H9 (cell line): ENCODE measurements around the gene FAM53C. TPM values are rescaled to one million over a fixed set of nuclear protein-coding genes. Genes with fewer than 3 reads are reported as not detected.
A peak's percentile ranks its signal among the peaks of the same experiment; 100 is the strongest.

Source experiments
- DNase-seq: peaks from one replicate; pipeline ENCODE4 v3.0.0-alpha.2; 2017
- H2AFZ ChIP-seq: one replicate; pipeline ENCODE4 v1.6.1; 2013; ENCODE audit warnings: mild to moderate bottlenecking, low read length, control low read depth, moderate library complexity
- H2AK5ac ChIP-seq: 2 replicates; pipeline ENCODE4 v1.6.1; 2013; ENCODE audit warnings: low read length, control low read depth, mixed read lengths; ENCODE audit not compliant: insufficient read length
- H2BK120ac ChIP-seq: one replicate; pipeline ENCODE4 v1.6.1; 2013; ENCODE audit warnings: low read depth, mild to moderate bottlenecking, low read length, control low read depth, inconsistent platforms; ENCODE audit not compliant: poor library complexity, severe bottlenecking
- H2BK12ac ChIP-seq: 2 replicates; pipeline ENCODE4 v1.6.1; 2013; ENCODE audit warnings: low read length, control low read depth, mixed read lengths, low read depth; ENCODE audit not compliant: insufficient read length
- H2BK15ac ChIP-seq: 2 replicates; pipeline ENCODE4 v1.6.1; 2013; ENCODE audit warnings: low read depth, low read length, control low read depth
- H2BK20ac ChIP-seq: one replicate; pipeline ENCODE4 v1.6.1; 2013; ENCODE audit warnings: low read depth, mild to moderate bottlenecking, low read length, control low read depth, inconsistent platforms; ENCODE audit not compliant: poor library complexity, severe bottlenecking
- H2BK5ac ChIP-seq: 2 replicates; pipeline ENCODE4 v1.6.1; 2013; ENCODE audit warnings: low read length, control low read depth, mixed read lengths; ENCODE audit not compliant: insufficient read length
- H3K14ac ChIP-seq: 2 replicates; pipeline ENCODE4 v1.6.1; 2013; ENCODE audit warnings: low read length, control low read depth; ENCODE audit not compliant: insufficient read depth
- H3K18ac ChIP-seq: 2 replicates; pipeline ENCODE4 v1.6.1; 2013; ENCODE audit warnings: low read depth, mild to moderate bottlenecking, mixed read lengths, low read length, control low read depth; ENCODE audit not compliant: insufficient read length
- H3K23ac ChIP-seq: 2 replicates; pipeline ENCODE4 v1.6.1; 2013; ENCODE audit warnings: low read length, control low read depth, mixed read lengths, low read depth; ENCODE audit not compliant: insufficient read length
- H3K23me2 ChIP-seq: 2 replicates; pipeline ENCODE4 v1.6.1; 2013; ENCODE audit warnings: low read depth, mild to moderate bottlenecking, mixed read lengths, low read length, control low read depth; ENCODE audit not compliant: insufficient read length, poor library complexity, severe bottlenecking
- H3K27ac ChIP-seq: 2 replicates; pipeline ENCODE4 v1.5.1; 2013; ENCODE audit warnings: low read length, control low read depth, mixed read lengths, low read depth; ENCODE audit not compliant: insufficient read length
- H3K27me3 ChIP-seq: 2 replicates; pipeline ENCODE4 v1.6.1; 2013; ENCODE audit warnings: low read length, control low read depth, inconsistent platforms; ENCODE audit not compliant: insufficient read depth
- H3K4ac ChIP-seq: 2 replicates; pipeline ENCODE4 v1.6.1; 2013; ENCODE audit warnings: low read depth, mild to moderate bottlenecking, control low read depth, inconsistent platforms, low read length, moderate library complexity
- H3K4me1 ChIP-seq: 2 replicates; pipeline ENCODE4 v1.6.1; 2013; ENCODE audit warnings: low read length, control low read depth, inconsistent platforms; ENCODE audit not compliant: insufficient read depth
- H3K4me2 ChIP-seq: 2 replicates; pipeline ENCODE4 v1.6.1; 2013; ENCODE audit warnings: low read length, control low read depth, mixed read lengths; ENCODE audit not compliant: insufficient read length, insufficient read depth
- H3K56ac ChIP-seq: 2 replicates; pipeline ENCODE4 v1.6.1; 2013; ENCODE audit warnings: low read depth, mild to moderate bottlenecking, mixed read lengths, low read length, control low read depth; ENCODE audit not compliant: insufficient read length
- H3K79me1 ChIP-seq: 2 replicates; pipeline ENCODE4 v1.6.1; 2013; ENCODE audit warnings: low read depth, mild to moderate bottlenecking, moderate library complexity, low read length, control low read depth, inconsistent platforms; ENCODE audit not compliant: insufficient read depth, poor library complexity, severe bottlenecking
- H3K79me2 ChIP-seq: 2 replicates; pipeline ENCODE4 v1.6.1; 2013; ENCODE audit warnings: low read length, control low read depth, inconsistent platforms; ENCODE audit not compliant: insufficient read depth
- H3K9ac ChIP-seq: 2 replicates; pipeline ENCODE4 v1.6.1; 2013; ENCODE audit warnings: low read length, control low read depth, mixed read lengths; ENCODE audit not compliant: insufficient read length; ENCODE audit errors: extremely low read depth
- H3K9me3 ChIP-seq: one replicate; pipeline ENCODE4 v1.6.1; 2013; ENCODE audit warnings: low read depth, low read length, inconsistent platforms; ENCODE audit not compliant: control insufficient read depth
- H3T11ph ChIP-seq: one replicate; pipeline ENCODE4 v1.6.1; 2013; ENCODE audit warnings: mild to moderate bottlenecking, low read length, control low read depth, inconsistent platforms
- H4K20me1 ChIP-seq: one replicate; pipeline ENCODE4 v1.6.1; 2013; ENCODE audit not compliant: control insufficient read depth, insufficient read length, insufficient read depth
- H4K5ac ChIP-seq: 2 replicates; pipeline ENCODE4 v1.6.1; 2013; ENCODE audit warnings: low read depth, mild to moderate bottlenecking, mixed read lengths, low read length, control low read depth; ENCODE audit not compliant: insufficient read length
- H4K8ac ChIP-seq: replicated peaks from 2 replicates; pipeline ENCODE4 v1.6.1; 2013; ENCODE audit warnings: low read length, control low read depth, mixed read lengths, low read depth; ENCODE audit not compliant: insufficient read length
- H4K91ac ChIP-seq: 2 replicates; pipeline ENCODE4 v1.6.1; 2013; ENCODE audit warnings: low read depth, mild to moderate bottlenecking, moderate library complexity, mixed read lengths, low read length, control low read depth; ENCODE audit not compliant: insufficient read length
- H3K27ac Mint-ChIP-seq, 3 experiments: 2 replicates in 2 of 3; 3 replicates in 1 of 3; pipeline ENCODE4 v1.8.0; 2020 to 2021; ENCODE audit warnings: mixed read lengths in 3 of 3, mild to moderate bottlenecking in 1 of 3, moderate library complexity in 1 of 3
- H3K27me3 Mint-ChIP-seq: 2 replicates; pipeline ENCODE4 v1.8.0; 2021; ENCODE audit warnings: low read depth, mild to moderate bottlenecking, moderate library complexity, mixed read lengths
- H3K36me3 Mint-ChIP-seq, 3 experiments: 2 replicates in 2 of 3; 3 replicates in 1 of 3; pipeline ENCODE4 v1.8.0; 2020 to 2021; ENCODE audit warnings: low read depth in 3 of 3, mixed read lengths in 3 of 3; ENCODE audit not compliant: insufficient read depth in 1 of 3
- H3K4me1 Mint-ChIP-seq, 2 experiments: 2 replicates each; pipeline ENCODE4 v1.8.0; 2020; ENCODE audit warnings: mixed read lengths in 2 of 2
- H3K4me3 Mint-ChIP-seq, 2 experiments: 2 replicates in 1 of 2; 3 replicates in 1 of 2; pipeline ENCODE4 v1.8.0; 2020 to 2021; ENCODE audit warnings: mild to moderate bottlenecking in 2 of 2, mixed read lengths in 2 of 2, moderate library complexity in 1 of 2
- H3K9me3 Mint-ChIP-seq, 2 experiments: 2 replicates in 1 of 2; 3 replicates in 1 of 2; pipeline ENCODE4 v1.8.0; 2020; ENCODE audit warnings: mild to moderate bottlenecking in 2 of 2, mixed read lengths in 2 of 2, moderate library complexity in 1 of 2
- WGBS: extraction: QIAGEN DNeasy Blood & Tissue Kit; methylation state at CpG from one replicate; pipeline ENCODE4 v1.1.7; 2013; ENCODE audit warnings: missing lambda C conversion rate, low lambda C conversion rate, mixed read lengths; ENCODE audit not compliant: insufficient read length; ENCODE audit errors: extremely low coverage; 5-methylcytosine and 5-hydroxymethylcytosine counted together
- long read RNA-seq: library from polyadenylated mRNA; unstranded; transcript quantifications from one replicate; pipeline ENCODE4 v2.0.0, GENCODE V29; 2020
- total RNA-seq: library from RNA; stranded (reverse); gene quantifications from 2 replicates; pipeline ENCODE4 v1.2.1, GENCODE V29; 2021
- TF ChIP-seq, protein P1 (sequence below): fragments of 200-600 bp; sonication (generic); conservative IDR thresholded peaks from 3 replicates; pipeline ENCODE4 v1.8.0; 2021; ENCODE audit warnings: antibody characterized with exemption, mild to moderate bottlenecking

Gene FAM53C
- 59.6 and 61.9 TPM in 2 replicates for total RNA-seq
- long read RNA-seq, full-length matches to known transcripts, result 97 of 190 reads
- long read RNA-seq, partial matches to known transcripts, result 65 of 190 reads
- long read RNA-seq, other reads (novel, unspliced or antisense), result 28 of 190 reads

DNA sequence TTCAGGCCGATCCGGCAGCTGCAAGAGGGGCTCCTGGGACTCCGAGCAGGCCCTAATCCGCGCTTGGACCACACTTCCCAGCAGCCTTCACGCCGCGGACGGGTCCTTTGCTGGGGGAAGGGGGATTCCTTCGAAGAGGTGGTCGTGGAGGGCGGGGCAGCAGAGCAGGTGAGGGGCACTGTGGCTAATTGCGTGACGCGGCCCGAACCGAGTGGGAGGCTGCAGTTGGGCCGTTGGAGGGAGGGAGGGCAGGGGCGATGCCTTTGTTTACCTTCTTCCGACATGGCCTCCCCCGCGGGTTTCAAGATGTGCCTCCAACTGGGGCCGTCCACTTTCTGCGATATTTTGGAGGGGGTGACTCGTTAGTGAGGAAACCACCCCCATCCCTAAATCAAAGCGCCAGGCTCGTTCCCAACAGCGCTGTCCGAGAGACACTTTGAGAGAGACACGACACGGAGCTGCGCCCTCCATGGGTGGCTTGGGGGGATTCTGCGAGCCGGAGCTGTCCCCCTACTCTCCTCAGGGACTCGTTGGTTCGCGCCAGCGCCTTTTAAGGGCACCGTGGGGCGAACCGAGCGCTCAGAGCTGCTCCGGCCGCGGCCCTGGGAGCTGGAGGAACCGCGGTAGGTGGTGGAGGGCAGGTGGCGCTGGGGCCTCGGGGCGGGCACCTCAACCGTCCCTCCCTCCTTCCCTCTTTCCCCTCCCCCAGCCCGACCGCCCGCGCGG is at the start of gene FAM53C:
FAM53C (plus strand) TSS at position 582 of the 726 bp plus-strand sequence. CDS start 3,070 bp downstream, outside the sequence.
- peak within 1 kb of the TSS; percentile 68 for H3T11ph ChIP-seq
- peak; percentile 92 for DNase-seq
- H2BK120ac ChIP-seq, result peak within 1 kb of the TSS; percentile 83
- H3K4me1 ChIP-seq, result no peaks in the 10 kb centered on the region
- Mint-ChIP-seq H3K27ac (peak within 1 kb of the TSS; percentile 100), H3K27me3 (no peaks in the 10 kb centered on the region), H3K4me3 (peak within 1 kb of the TSS; percentile 91 to 95), H3K4me1 (peaks cover 27 to 30% of the 10 kb centered on the region in 2 experiments), H3K36me3 (peaks cover 12 to 27% (median 16%) of the 10 kb centered on the region in 3 experiments), H3K9me3 (no peaks in the 10 kb centered on the region)
- no peaks in the 10 kb centered on the region for H3K27me3 ChIP-seq
- H3K9me3 ChIP-seq, result no peaks in the 10 kb centered on the region
- no peak within 1 kb of the TSS for H4K91ac ChIP-seq
- H2BK15ac ChIP-seq, result no peak within 1 kb of the TSS
- peaks cover 12% of the 10 kb centered on the region for H3K23me2 ChIP-seq
- H3K9ac ChIP-seq, result peak within 1 kb of the TSS; percentile 98
- H4K8ac ChIP-seq, result no peak within 1 kb of the TSS
- peak within 1 kb of the TSS; percentile 65 for H2BK5ac ChIP-seq
- H3K14ac ChIP-seq, result peak within 1 kb of the TSS; percentile 99
- peaks cover 5% of the 10 kb centered on the region for H3K79me1 ChIP-seq
- peak within 1 kb of the TSS; percentile 84 for H4K5ac ChIP-seq
- peaks cover 3% of the 10 kb centered on the region for H4K20me1 ChIP-seq
- no peak within 1 kb of the TSS for H2AFZ ChIP-seq
- no peak within 1 kb of the TSS for H2AK5ac ChIP-seq
- peak within 1 kb of the TSS; percentile 94 for H2BK12ac ChIP-seq
- peak within 1 kb of the TSS; percentile 79 for H3K27ac ChIP-seq
- no CpG with 5 or more reads among the region's 56 CpGs for WGBS
- H3K18ac ChIP-seq, result peak within 1 kb of the TSS; percentile 100
- H3K56ac ChIP-seq, result peak within 1 kb of the TSS; percentile 75
- H3K23ac ChIP-seq, result no peak within 1 kb of the TSS
- TF ChIP-seq, protein P1, sequence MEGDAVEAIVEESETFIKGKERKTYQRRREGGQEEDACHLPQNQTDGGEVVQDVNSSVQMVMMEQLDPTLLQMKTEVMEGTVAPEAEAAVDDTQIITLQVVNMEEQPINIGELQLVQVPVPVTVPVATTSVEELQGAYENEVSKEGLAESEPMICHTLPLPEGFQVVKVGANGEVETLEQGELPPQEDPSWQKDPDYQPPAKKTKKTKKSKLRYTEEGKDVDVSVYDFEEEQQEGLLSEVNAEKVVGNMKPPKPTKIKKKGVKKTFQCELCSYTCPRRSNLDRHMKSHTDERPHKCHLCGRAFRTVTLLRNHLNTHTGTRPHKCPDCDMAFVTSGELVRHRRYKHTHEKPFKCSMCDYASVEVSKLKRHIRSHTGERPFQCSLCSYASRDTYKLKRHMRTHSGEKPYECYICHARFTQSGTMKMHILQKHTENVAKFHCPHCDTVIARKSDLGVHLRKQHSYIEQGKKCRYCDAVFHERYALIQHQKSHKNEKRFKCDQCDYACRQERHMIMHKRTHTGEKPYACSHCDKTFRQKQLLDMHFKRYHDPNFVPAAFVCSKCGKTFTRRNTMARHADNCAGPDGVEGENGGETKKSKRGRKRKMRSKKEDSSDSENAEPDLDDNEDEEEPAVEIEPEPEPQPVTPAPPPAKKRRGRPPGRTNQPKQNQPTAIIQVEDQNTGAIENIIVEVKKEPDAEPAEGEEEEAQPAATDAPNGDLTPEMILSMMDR, result no peak
- H3K79me2 ChIP-seq, result peaks cover 16% of the 10 kb centered on the region; the same call in 1 of the 2 replicates
- H2BK20ac ChIP-seq, result peak within 1 kb of the TSS; percentile 83
- no peak within 1 kb of the TSS; the same call in 1 of the 2 replicates for H3K4ac ChIP-seq
- peak within 1 kb of the TSS; percentile 96 for H3K4me2 ChIP-seq
